CD14-positive monocyte (primary cell): ENCODE data around the gene PALM. TPM values are rescaled to one million over a fixed set of nuclear protein-coding genes. Genes with fewer than 3 reads are reported as not detected.
"Not testable (repeated sequence)": the region's sequence is repeated elsewhere in the genome, so short reads cannot be mapped to it uniquely, and the experiment has no call there.

Experiments used
- DNase-seq, 3 donors: peaks; one replicate each; pipeline ENCODE4 v3.0.0-alpha.2; 2011 to 2022
- H2AFZ ChIP-seq: 2 replicates; pipeline ENCODE4 v1.6.0; 2012; ENCODE audit warnings: mild to moderate bottlenecking, low read depth, low read length, inconsistent platforms; ENCODE audit not compliant: insufficient read depth, poor library complexity, severe bottlenecking
- H3K27ac ChIP-seq, 2 donors: 1 replicate in 1 of 2; 2 replicates in 1 of 2; pipeline ENCODE4 v1.5.1; 2012 to 2013; ENCODE audit warnings: low read length in 2 of 2, control low read depth in 1 of 2, inconsistent platforms in 1 of 2, low read depth in 1 of 2, mild to moderate bottlenecking in 1 of 2
- H3K27me3 ChIP-seq, 2 donors: one replicate each; pipeline versions ENCODE4 v1.6.0 to v1.6.1; 2011 to 2013; ENCODE audit warnings: low read length in 2 of 2; ENCODE audit not compliant: control insufficient read depth in 2 of 2, insufficient read depth in 2 of 2
- H3K36me3 ChIP-seq, 2 donors: replicated peaks in 1 of 2; 1 replicate in 1 of 2; 2 replicates in 1 of 2; pipeline versions ENCODE4 v1.5.1 to v1.6.1; 2012 to 2013; ENCODE audit warnings: low read length in 2 of 2, control low read depth in 1 of 2, inconsistent platforms in 1 of 2, mild to moderate bottlenecking in 1 of 2; ENCODE audit not compliant: insufficient read depth in 2 of 2, control insufficient read depth in 1 of 2
- H3K4me1 ChIP-seq, 2 donors: 1 replicate in 1 of 2; 2 replicates in 1 of 2; pipeline versions ENCODE4 v1.5.1 to v1.6.1; 2012 to 2013; ENCODE audit warnings: low read length in 2 of 2, control low read depth in 1 of 2, inconsistent platforms in 1 of 2, mild to moderate bottlenecking in 1 of 2, moderate library complexity in 1 of 2; ENCODE audit not compliant: insufficient read depth in 2 of 2, control insufficient read depth in 1 of 2
- H3K4me2 ChIP-seq: replicated peaks from 2 replicates; pipeline ENCODE3; 2012; ENCODE audit warnings: low read length, moderate library complexity, mild to moderate bottlenecking; ENCODE audit not compliant: poor library complexity, severe bottlenecking; ENCODE audit errors: extremely low read depth
- H3K4me3 ChIP-seq, 3 experiments: fragments of 200-600 bp in 1 of 3; sonication (generic) in 1 of 3; replicated peaks in 1 of 3; 1 replicate in 2 of 3; 2 replicates in 1 of 3; pipeline ENCODE4 v1.5.1; 2011 to 2013; ENCODE audit warnings: low read length in 3 of 3, mild to moderate bottlenecking in 3 of 3, control low read depth in 2 of 3, low read depth in 2 of 3, inconsistent platforms in 1 of 3, moderate library complexity in 1 of 3
- H3K79me2 ChIP-seq: 2 replicates; pipeline ENCODE4 v1.6.0; 2012; ENCODE audit warnings: mild to moderate bottlenecking, control low read depth, inconsistent platforms, low read length, moderate library complexity; ENCODE audit not compliant: insufficient read depth
- H3K9ac ChIP-seq: 2 replicates; pipeline ENCODE4 v1.6.0; 2017; ENCODE audit warnings: low read length, mild to moderate bottlenecking; ENCODE audit not compliant: insufficient read depth, poor library complexity, severe bottlenecking
- H3K9me3 ChIP-seq, 2 donors: replicated peaks in 1 of 2; 1 replicate in 1 of 2; 2 replicates in 1 of 2; pipeline versions ENCODE4 v1.5.1 to v1.6.1; 2012 to 2013; ENCODE audit warnings: low read length in 2 of 2, control low read depth in 1 of 2; ENCODE audit not compliant: control insufficient read depth in 1 of 2, insufficient read depth in 1 of 2
- H4K20me1 ChIP-seq: 2 replicates; pipeline ENCODE4 v1.6.0; 2012; ENCODE audit warnings: mild to moderate bottlenecking, low read length, control low read depth, moderate library complexity; ENCODE audit not compliant: insufficient read depth
- H3K27ac Mint-ChIP-seq, 7 donors: one replicate each; pipeline ENCODE4 v1.8.0; 2020; ENCODE audit warnings: mild to moderate bottlenecking in 7 of 7, mixed read lengths in 7 of 7, moderate library complexity in 6 of 7, inconsistent platforms in 2 of 7
- H3K27me3 Mint-ChIP-seq, 3 donors: one replicate each; pipeline ENCODE4 v1.8.0; 2021 to 2022; ENCODE audit warnings: low read depth in 3 of 3, mild to moderate bottlenecking in 3 of 3, mixed read lengths in 3 of 3, moderate library complexity in 3 of 3, inconsistent platforms in 1 of 3
- H3K36me3 Mint-ChIP-seq, 2 donors: one replicate each; pipeline ENCODE4 v1.8.0; 2020; ENCODE audit warnings: mixed read lengths in 2 of 2, inconsistent platforms in 1 of 2, mild to moderate bottlenecking in 1 of 2
- H3K4me1 Mint-ChIP-seq: one replicate; pipeline ENCODE4 v1.8.0; 2020; ENCODE audit warnings: mild to moderate bottlenecking, mixed read lengths
- H3K4me3 Mint-ChIP-seq, 2 donors: one replicate each; pipeline ENCODE4 v1.8.0; 2020; ENCODE audit warnings: mild to moderate bottlenecking in 2 of 2, mixed read lengths in 2 of 2, moderate library complexity in 1 of 2
- H3K9me3 Mint-ChIP-seq, 7 donors: one replicate each; pipeline ENCODE4 v1.8.0; 2020 to 2022; ENCODE audit warnings: mixed read lengths in 7 of 7, mild to moderate bottlenecking in 6 of 7, moderate library complexity in 6 of 7, inconsistent platforms in 2 of 7
- CTCF ChIP-seq: fragments of 200-600 bp; IDR thresholded peaks from one replicate; pipeline ENCODE4 v1.8.0; 2022; ENCODE audit warnings: antibody characterized with exemption, mild to moderate bottlenecking
- WGBS: methylation state at CpG from one replicate; pipeline ENCODE4 v1.1.5; 2013; ENCODE audit warnings: missing lambda C conversion rate; ENCODE audit not compliant: insufficient coverage; 5-methylcytosine and 5-hydroxymethylcytosine counted together
- intact Hi-C, 2 donors: fragments of 100-400 bp; cut with micrococcal nuclease; formaldehyde crosslinking; loops; one replicate each; pipeline versions ENCODE4 v1.15.0 to v1.15.1; 2023
- polyA plus RNA-seq, 3 donors: library from polyadenylated mRNA; depleted of rRNA in 1 of 3; unstranded in 2 of 3; stranded (reverse) in 1 of 3; fragments of 300-500 nt in 2 of 3; fragments of >200 nt in 1 of 3; fragmentation: Illumina TruSeq in 2 of 3; gene quantifications; 1 replicate in 2 of 3; 2 replicates in 1 of 3; pipeline ENCODE4 v1.2.3, GENCODE V29; 2012 to 2021

The PALM gene
- polyA plus RNA-seq, 3 donors, result 0.23 TPM; not detected in 2

GRCh38 chr19:726993-727956 is 18.5 kb downstream of the PALM start:
- no peak overlapping the region for H3K27ac ChIP-seq
- Mint-ChIP-seq H3K4me3 (no peak overlapping the region), H3K9me3 (no peaks in the 10 kb centered on the region), H3K27ac (no peak overlapping the region), H3K4me1 (peaks cover 3% of the 10 kb centered on the region), H3K36me3 (no peaks in the 10 kb centered on the region), H3K27me3 (peaks cover 2 to 23% (median 7%) of the 10 kb centered on the region in 3 donors)
- intact Hi-C loops, result no loop called here
- 89% methylated on average over 32 of the region's 43 CpGs for WGBS
- no peak overlapping the region for H2AFZ ChIP-seq
- no peaks in the 10 kb centered on the region for H3K79me2 ChIP-seq
- H3K9ac ChIP-seq, result no peak overlapping the region
- no peaks in the 10 kb centered on the region for H3K4me1 ChIP-seq
- no peaks in the 10 kb centered on the region for H3K9me3 ChIP-seq
- H3K27me3 ChIP-seq, result no peaks in the 10 kb centered on the region
- H4K20me1 ChIP-seq, result no peaks in the 10 kb centered on the region
- DNase-seq, result no peak
- H3K36me3 ChIP-seq, result no peaks in the 10 kb centered on the region
- no peak overlapping the region for H3K4me2 ChIP-seq
- TF ChIP-seq CTCF, result no peak
- H3K4me3 ChIP-seq, result no peak overlapping the region

- Histone ChIP-seq H3K9me3 (no peaks in the 10 kb centered on the region), H3K4me3 (no peak overlapping the region), H3K9ac (no peak overlapping the region), H2AFZ (no peak overlapping the region), H3K27ac (no peak overlapping the region), H4K20me1 (no peaks in the 10 kb centered on the region), H3K27me3 (no peaks in the 10 kb centered on the region), H3K36me3 (no peaks in the 10 kb centered on the region), H3K4me2 (no peak overlapping the region), H3K79me2 (no peaks in the 10 kb centered on the region), H3K4me1 (no peaks in the 10 kb centered on the region)
- Mint-ChIP-seq H3K9me3 (no peaks in the 10 kb centered on the region), H3K4me3 (no peak overlapping the region), H3K27me3 (peaks cover 2 to 16% (median 4%) of the 10 kb centered on the region in 3 donors), H3K36me3 (no peaks in the 10 kb centered on the region), H3K27ac (no peak overlapping the region), H3K4me1 (peaks cover 3% of the 10 kb centered on the region)
- 46% methylated on average over 21 of the region's 26 CpGs for WGBS
- intact Hi-C loops, result no loop called here
- no peak for DNase-seq
- TF ChIP-seq CTCF, result no peak
Measured at GRCh38 chr19:728011-728410, 19.3 kb downstream of the PALM start.

GRCh38 chr19:729564-729963 is 20.8 kb downstream of the PALM start:
- intact Hi-C loops, DNase-seq, H3K9me3 ChIP-seq, H3K27me3 ChIP-seq, H3K36me3 ChIP-seq, H3K4me3 Mint-ChIP-seq, H3K9me3 Mint-ChIP-seq, H3K4me2 ChIP-seq, H3K36me3 Mint-ChIP-seq, H4K20me1 ChIP-seq, H2AFZ ChIP-seq, H3K4me1 ChIP-seq, H3K27ac ChIP-seq, H3K4me1 Mint-ChIP-seq, H3K79me2 ChIP-seq, H3K9ac ChIP-seq, H3K4me3 ChIP-seq: not testable (repeated sequence)
- WGBS, result 97% methylated on average over 6 of the region's 15 CpGs
- peaks cover 0 to 12% (median 2%) of the 10 kb centered on the region in 3 donors for H3K27me3 Mint-ChIP-seq
- H3K27ac Mint-ChIP-seq, result peak overlapping the region in 1 of 7 donors; percentile 33
